A673 (cell line): ENCODE measurements around the gene PSMC5. TPM values are rescaled to one million over a fixed set of nuclear protein-coding genes. Genes with fewer than 3 reads are reported as not detected.

ENCODE experiments used
- BruUV-seq: library from RNA; stranded (reverse); fragments of 400-500 nt; replicated peaks from 2 replicates; lab custom pipeline; 2021; lab: Mats Ljungman, UMichigan
- CTCF ChIA-PET: fragments of 300-600 bp; sonication (Branson Sonifier 250); formaldehyde crosslinking; loops from one replicate; lab custom pipeline; 2022; ENCODE audit warnings: antibody characterized with exemption; lab: Charles Lee
- POLR2A ChIA-PET: fragments of 300-600 bp; sonication (Branson Sonifier 250); formaldehyde crosslinking; loops from one replicate; lab custom pipeline; 2022; ENCODE audit warnings: antibody characterized with exemption; ENCODE audit not compliant: low non-redundant PET; lab: Charles Lee
- DNase-seq: peaks from one replicate; pipeline ENCODE4 v3.0.0-alpha.2; 2015; ENCODE audit warnings: low spot score
- H3K27ac ChIP-seq: fragments of 200-600 bp; sonication (generic); 2 replicates; pipeline ENCODE4 v1.5.1; 2016; ENCODE audit warnings: mixed run types, low read depth, mild to moderate bottlenecking, mixed read lengths, antibody characterized with exemption, low read length; ENCODE audit not compliant: poor library complexity, severe bottlenecking
- H3K27me3 ChIP-seq: fragments of 200-600 bp; sonication (generic); replicated peaks from 2 replicates; pipeline ENCODE4 v1.6.1; 2017; ENCODE audit warnings: mixed run types, low read depth, mild to moderate bottlenecking, mixed read lengths, antibody characterized with exemption, low read length; ENCODE audit not compliant: insufficient read depth, poor library complexity
- H3K36me3 ChIP-seq: fragments of 200-600 bp; sonication (generic); 2 replicates; pipeline ENCODE4 v1.6.1; 2016; ENCODE audit warnings: mixed run types, mild to moderate bottlenecking, mixed read lengths, antibody characterized with exemption, low read length; ENCODE audit not compliant: insufficient read depth, poor library complexity, severe bottlenecking
- H3K4me1 ChIP-seq: fragments of 200-600 bp; sonication (generic); 2 replicates; pipeline ENCODE4 v1.6.1; 2017; ENCODE audit warnings: mixed run types, mild to moderate bottlenecking, mixed read lengths, antibody characterized with exemption, low read length; ENCODE audit not compliant: insufficient read depth, poor library complexity, severe bottlenecking
- H3K4me3 ChIP-seq: fragments of 200-600 bp; sonication (generic); 2 replicates; pipeline ENCODE4 v1.5.1; 2016; ENCODE audit warnings: low read depth, mixed run types, mild to moderate bottlenecking, mixed read lengths, low read length; ENCODE audit not compliant: poor library complexity, severe bottlenecking
- H3K9me3 ChIP-seq: fragments of 200-600 bp; sonication (generic); 2 replicates; pipeline ENCODE4 v1.6.1; 2016; ENCODE audit warnings: mixed run types, low read depth, mild to moderate bottlenecking, mixed read lengths, antibody characterized with exemption, low read length; ENCODE audit not compliant: poor library complexity, severe bottlenecking
- EZH2 ChIP-seq: fragments of 200-600 bp; sonication (generic); IDR thresholded peaks from 2 replicates; pipeline ENCODE4 v1.6.1; 2017; ENCODE audit warnings: borderline replicate concordance, low read depth, mild to moderate bottlenecking, mixed read lengths, antibody characterized with exemption, low read length; ENCODE audit not compliant: poor library complexity, severe bottlenecking
- intact Hi-C: fragments of 100-400 bp; cut with micrococcal nuclease; formaldehyde crosslinking; loops from one replicate; pipeline ENCODE4 v1.10.0; 2022; ENCODE audit not compliant: unreplicated experiment
- total RNA-seq: library from RNA; stranded (reverse); gene quantifications from 2 replicates; pipeline ENCODE4 v1.2.3, GENCODE V29; 2021
- TF ChIP-seq, protein P1 (sequence below): fragments of 300-800, 200-600 bp; sonication (generic); conservative IDR thresholded peaks from 2 replicates; pipeline ENCODE4 v1.5.1; 2017; ENCODE audit warnings: low read depth, mild to moderate bottlenecking, antibody characterized with exemption, low read length, moderate library complexity, mixed read lengths

PSMC5 gene
- total RNA-seq, 1 experiment from 2014 or later: 302 TPM

- POLR2A ChIA-PET: no interaction called here
- H3K9me3 ChIP-seq: no peaks in the 10 kb centered on the region
- no peak overlapping the region for H3K27ac ChIP-seq
- H3K36me3 ChIP-seq: no peaks in the 10 kb centered on the region
- no peak for DNase-seq
- H3K4me3 ChIP-seq: peak overlapping the region; percentile 95
- CTCF ChIA-PET: interaction anchor here (0.7 kb wide), 1 partner anchor 17 kb away, joined by 5 read pairs; the partner anchor contains the start of gene PSMC5
- TF ChIP-seq, protein P1, sequence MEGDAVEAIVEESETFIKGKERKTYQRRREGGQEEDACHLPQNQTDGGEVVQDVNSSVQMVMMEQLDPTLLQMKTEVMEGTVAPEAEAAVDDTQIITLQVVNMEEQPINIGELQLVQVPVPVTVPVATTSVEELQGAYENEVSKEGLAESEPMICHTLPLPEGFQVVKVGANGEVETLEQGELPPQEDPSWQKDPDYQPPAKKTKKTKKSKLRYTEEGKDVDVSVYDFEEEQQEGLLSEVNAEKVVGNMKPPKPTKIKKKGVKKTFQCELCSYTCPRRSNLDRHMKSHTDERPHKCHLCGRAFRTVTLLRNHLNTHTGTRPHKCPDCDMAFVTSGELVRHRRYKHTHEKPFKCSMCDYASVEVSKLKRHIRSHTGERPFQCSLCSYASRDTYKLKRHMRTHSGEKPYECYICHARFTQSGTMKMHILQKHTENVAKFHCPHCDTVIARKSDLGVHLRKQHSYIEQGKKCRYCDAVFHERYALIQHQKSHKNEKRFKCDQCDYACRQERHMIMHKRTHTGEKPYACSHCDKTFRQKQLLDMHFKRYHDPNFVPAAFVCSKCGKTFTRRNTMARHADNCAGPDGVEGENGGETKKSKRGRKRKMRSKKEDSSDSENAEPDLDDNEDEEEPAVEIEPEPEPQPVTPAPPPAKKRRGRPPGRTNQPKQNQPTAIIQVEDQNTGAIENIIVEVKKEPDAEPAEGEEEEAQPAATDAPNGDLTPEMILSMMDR: no peak
- TF ChIP-seq EZH2: no peak
- intact Hi-C loops: no loop called here
- peaks cover 23% of the 10 kb centered on the region for H3K4me1 ChIP-seq
- H3K27me3 ChIP-seq: no peaks in the 10 kb centered on the region
- BruUV-seq: no TSS peak
Observed at GRCh38 chr17:63843910-63844677, 16.9 kb downstream of the PSMC5 start.

- H3K4me3 ChIP-seq: no peak overlapping the region
- no peaks in the 10 kb centered on the region for H3K9me3 ChIP-seq
- H3K27me3 ChIP-seq: no peaks in the 10 kb centered on the region
- no peak for TF ChIP-seq EZH2
- TF ChIP-seq, protein P1: no peak
- no TSS peak for BruUV-seq
- ChIA-PET CTCF (no interaction called here), POLR2A (no interaction called here)
- H3K36me3 ChIP-seq: no peaks in the 10 kb centered on the region
- no peak overlapping the region for H3K27ac ChIP-seq
- DNase-seq: no peak
- intact Hi-C loops: no loop called here
- H3K4me1 ChIP-seq: peaks cover 9% of the 10 kb centered on the region
Observed at GRCh38 chr17:63845509-63845908, 18.3 kb downstream of the PSMC5 start.

- no peaks in the 10 kb centered on the region for H3K27me3 ChIP-seq
- POLR2A ChIA-PET: no interaction called here
- no peak overlapping the region for H3K27ac ChIP-seq
- no peaks in the 10 kb centered on the region for H3K36me3 ChIP-seq
- intact Hi-C loops: no loop called here
- BruUV-seq: no TSS peak
- no peak for DNase-seq
- no peak for TF ChIP-seq EZH2
- TF ChIP-seq, protein P1: no peak
- CTCF ChIA-PET: no interaction called here
- no peaks in the 10 kb centered on the region for H3K9me3 ChIP-seq
- H3K4me3 ChIP-seq: no peak overlapping the region
- H3K4me1 ChIP-seq: no peaks in the 10 kb centered on the region
Observed at GRCh38 chr17:63847525-63848249, 20.5 kb downstream of the PSMC5 start.
